Breast epithelium (tissue), 4 donors: Measurements from ENCODE around the gene MEF2C. TPM values are rescaled to one million over a fixed set of nuclear protein-coding genes. Genes with fewer than 3 reads are reported as not detected.

Experiments
- DNase-seq, 2 donors: peaks; one replicate each; pipeline ENCODE4 v3.0.0-alpha.2; 2019; ENCODE audit warnings: low spot score in 2 of 2
- H3K27ac ChIP-seq, 2 donors: fragments of 200-600 bp; sonication (generic) in 1 of 2; one replicate each; pipeline ENCODE4 v1.5.1; 2016 to 2019; ENCODE audit warnings: mild to moderate bottlenecking in 1 of 2
- H3K27me3 ChIP-seq, 2 donors: fragments of 200-600 bp; sonication (generic) in 1 of 2; one replicate each; pipeline versions ENCODE4 v1.5.1 to v1.6.0; 2017 to 2019; ENCODE audit warnings: control low read depth in 1 of 2, mild to moderate bottlenecking in 1 of 2
- H3K36me3 ChIP-seq: fragments of 200-600 bp; one replicate; pipeline ENCODE4 v1.5.1; 2019
- H3K4me1 ChIP-seq, 2 donors: fragments of 200-600 bp; sonication (generic); one replicate each; pipeline ENCODE4 v1.5.1; 2016 to 2019; ENCODE audit warnings: control low read depth in 1 of 2
- H3K4me3 ChIP-seq, 3 donors: fragments of 200-600 bp; sonication (generic); 1 replicate in 2 of 3; 2 replicates in 1 of 3; pipeline ENCODE4 v1.5.1; 2016 to 2019; ENCODE audit warnings: mild to moderate bottlenecking in 3 of 3, moderate library complexity in 2 of 3
- H3K9me3 ChIP-seq, 2 donors: fragments of 200-600 bp; sonication (generic) in 1 of 2; one replicate each; pipeline ENCODE4 v1.5.1; 2016 to 2019; ENCODE audit warnings: control low read depth in 1 of 2
- POLR2A ChIP-seq: fragments of 450-650 bp; IDR thresholded peaks from one replicate; pipeline ENCODE4 v1.6.1; 2016; ENCODE audit warnings: antibody characterized with exemption, mild to moderate bottlenecking, moderate library complexity
- POLR2AphosphoS5 ChIP-seq, 3 donors: sonication (generic); formaldehyde crosslinking; IDR thresholded peaks; one replicate each; pipeline ENCODE4 v1.6.1; 2017; ENCODE audit warnings: antibody characterized with exemption in 3 of 3
- intact Hi-C: fragments of 100-400 bp; cut with DNase I; formaldehyde crosslinking; loops from one replicate; pipeline ENCODE4 v1.15.1; 2023; ENCODE audit warnings: low total_unique reads
- total RNA-seq, 3 donors: library from RNA; depleted of rRNA; stranded (reverse); fragments of >200 nt; gene quantifications; one replicate each; pipeline ENCODE4 v1.1.0, GENCODE V29; 2016
- TF ChIP-seq, protein P1 (sequence below), 3 donors: fragments of 450-650 bp; IDR thresholded peaks; one replicate each; pipeline ENCODE4 v1.5.1; 2016 to 2017; ENCODE audit warnings: antibody characterized with exemption in 3 of 3, mild to moderate bottlenecking in 3 of 3, moderate library complexity in 3 of 3

MEF2C gene
- total RNA-seq, 3 donors from 2014 or later: 27.4 to 41.8 (median 32.1) TPM

DNA sequence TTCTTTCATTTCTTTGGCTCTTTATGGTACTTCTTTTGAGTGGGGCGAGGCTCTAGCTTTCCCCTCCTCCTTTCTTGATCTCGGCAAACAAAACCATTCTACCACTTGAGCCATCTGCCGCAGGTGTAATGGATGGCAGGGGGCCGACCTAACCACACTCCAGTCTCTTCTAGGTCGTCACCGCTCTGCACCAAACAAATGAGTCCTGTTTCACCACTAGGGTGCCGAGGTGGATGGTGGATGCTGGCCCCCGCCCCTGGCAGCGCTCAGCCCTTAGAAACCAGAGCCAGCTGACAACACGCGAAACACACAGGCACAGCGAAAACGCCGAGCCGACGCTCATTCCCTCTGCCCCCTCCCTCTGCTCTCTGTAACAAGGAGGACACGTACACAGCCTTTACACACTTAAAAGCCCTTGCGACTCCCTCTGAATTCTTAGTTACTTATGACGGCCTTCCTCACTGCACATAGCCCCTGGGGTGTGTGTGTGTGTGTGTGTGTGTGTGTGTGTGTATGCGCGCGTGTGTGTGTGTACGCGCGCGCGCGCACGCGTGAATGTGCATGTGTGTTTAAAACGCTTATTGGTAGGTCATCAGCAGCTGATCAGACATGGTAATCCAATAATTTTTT, 199.4 kb downstream of the MEF2C start:
- Histone ChIP-seq H3K9me3 (no peaks in the 10 kb centered on the region), H3K27me3 (peaks cover 5 to 98% of the 10 kb centered on the region in 2 donors), H3K27ac (no peak overlapping the region), H3K4me1 (peaks cover 0 to 5% of the 10 kb centered on the region in 2 donors), H3K4me3 (no peak overlapping the region), H3K36me3 (no peaks in the 10 kb centered on the region)
- TF ChIP-seq POLR2A (no peak), POLR2AphosphoS5 (IDR thresholded peaks at IDR 0.05) (no peak)
- TF ChIP-seq, protein P1, sequence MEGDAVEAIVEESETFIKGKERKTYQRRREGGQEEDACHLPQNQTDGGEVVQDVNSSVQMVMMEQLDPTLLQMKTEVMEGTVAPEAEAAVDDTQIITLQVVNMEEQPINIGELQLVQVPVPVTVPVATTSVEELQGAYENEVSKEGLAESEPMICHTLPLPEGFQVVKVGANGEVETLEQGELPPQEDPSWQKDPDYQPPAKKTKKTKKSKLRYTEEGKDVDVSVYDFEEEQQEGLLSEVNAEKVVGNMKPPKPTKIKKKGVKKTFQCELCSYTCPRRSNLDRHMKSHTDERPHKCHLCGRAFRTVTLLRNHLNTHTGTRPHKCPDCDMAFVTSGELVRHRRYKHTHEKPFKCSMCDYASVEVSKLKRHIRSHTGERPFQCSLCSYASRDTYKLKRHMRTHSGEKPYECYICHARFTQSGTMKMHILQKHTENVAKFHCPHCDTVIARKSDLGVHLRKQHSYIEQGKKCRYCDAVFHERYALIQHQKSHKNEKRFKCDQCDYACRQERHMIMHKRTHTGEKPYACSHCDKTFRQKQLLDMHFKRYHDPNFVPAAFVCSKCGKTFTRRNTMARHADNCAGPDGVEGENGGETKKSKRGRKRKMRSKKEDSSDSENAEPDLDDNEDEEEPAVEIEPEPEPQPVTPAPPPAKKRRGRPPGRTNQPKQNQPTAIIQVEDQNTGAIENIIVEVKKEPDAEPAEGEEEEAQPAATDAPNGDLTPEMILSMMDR (IDR thresholded peaks at IDR 0.05): no peak
- intact Hi-C loops: no loop called here
- no peak for DNase-seq

DNA sequence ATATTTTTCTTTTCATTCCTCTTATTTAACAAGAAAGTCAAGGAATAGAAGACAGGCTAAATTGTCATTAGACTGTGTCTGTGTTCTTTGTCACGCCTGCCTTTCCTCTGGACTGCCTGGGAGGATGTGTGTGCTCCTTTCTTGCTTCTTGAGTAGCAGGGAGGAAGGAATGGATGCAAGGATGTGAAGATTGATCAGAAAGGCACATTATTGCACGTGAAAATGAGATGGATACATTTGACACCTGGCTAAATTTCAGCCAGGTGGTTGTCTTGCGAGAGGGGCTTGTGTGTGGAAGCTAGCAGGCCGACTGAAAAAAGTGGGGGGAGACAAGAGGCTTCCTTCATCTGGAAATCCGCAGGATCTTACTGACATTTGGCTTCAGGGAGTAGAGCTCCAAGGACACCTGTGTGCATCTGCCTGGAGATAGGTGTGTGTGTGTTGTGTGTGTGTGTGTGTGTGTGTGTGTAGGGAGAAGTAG, 200.1 kb downstream of the MEF2C start:
- no peak for TF ChIP-seq POLR2A
- TF ChIP-seq, protein P1 (IDR thresholded peaks at IDR 0.05): no peak
- no peak for TF ChIP-seq POLR2AphosphoS5 (IDR thresholded peaks at IDR 0.05)
- DNase-seq: no peak
- peaks cover 12 to 98% of the 10 kb centered on the region in 2 donors for H3K27me3 ChIP-seq
- intact Hi-C loops: no loop called here
- no peaks in the 10 kb centered on the region for H3K36me3 ChIP-seq
- H3K4me1 ChIP-seq: peaks cover 0 to 5% of the 10 kb centered on the region in 2 donors
- H3K27ac ChIP-seq: no peak overlapping the region
- H3K4me3 ChIP-seq: no peak overlapping the region
- H3K9me3 ChIP-seq: no peaks in the 10 kb centered on the region

DNA sequence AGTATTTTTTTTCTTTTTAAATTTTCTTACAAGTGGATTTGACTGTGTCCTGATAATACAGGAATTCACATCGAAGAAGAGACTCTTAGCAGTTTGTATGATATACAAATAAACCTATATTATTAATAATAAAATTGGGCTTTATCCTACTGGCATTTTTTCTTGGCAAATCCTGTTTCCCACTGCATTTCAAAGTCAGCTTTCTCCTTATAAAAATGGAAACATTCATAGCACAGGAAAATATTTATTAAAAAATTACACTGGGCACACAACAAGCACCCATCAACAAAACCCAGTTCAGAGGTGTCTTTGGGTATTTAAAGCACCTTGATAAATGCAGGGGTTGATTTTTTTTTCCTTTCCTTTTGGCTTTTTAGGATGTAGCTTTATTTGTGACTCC, 200.9 kb downstream of the MEF2C start:
- intact Hi-C loops: no loop called here
- Histone ChIP-seq H3K9me3 (no peaks in the 10 kb centered on the region), H3K4me3 (no peak overlapping the region), H3K36me3 (no peaks in the 10 kb centered on the region), H3K27ac (no peak overlapping the region), H3K4me1 (peaks cover 0 to 5% of the 10 kb centered on the region in 2 donors), H3K27me3 (peaks cover 13 to 98% of the 10 kb centered on the region in 2 donors)
- TF ChIP-seq, protein P1 (IDR thresholded peaks at IDR 0.05): no peak
- TF ChIP-seq POLR2A (no peak), POLR2AphosphoS5 (IDR thresholded peaks at IDR 0.05) (no peak)
- DNase-seq: no peak

DNA sequence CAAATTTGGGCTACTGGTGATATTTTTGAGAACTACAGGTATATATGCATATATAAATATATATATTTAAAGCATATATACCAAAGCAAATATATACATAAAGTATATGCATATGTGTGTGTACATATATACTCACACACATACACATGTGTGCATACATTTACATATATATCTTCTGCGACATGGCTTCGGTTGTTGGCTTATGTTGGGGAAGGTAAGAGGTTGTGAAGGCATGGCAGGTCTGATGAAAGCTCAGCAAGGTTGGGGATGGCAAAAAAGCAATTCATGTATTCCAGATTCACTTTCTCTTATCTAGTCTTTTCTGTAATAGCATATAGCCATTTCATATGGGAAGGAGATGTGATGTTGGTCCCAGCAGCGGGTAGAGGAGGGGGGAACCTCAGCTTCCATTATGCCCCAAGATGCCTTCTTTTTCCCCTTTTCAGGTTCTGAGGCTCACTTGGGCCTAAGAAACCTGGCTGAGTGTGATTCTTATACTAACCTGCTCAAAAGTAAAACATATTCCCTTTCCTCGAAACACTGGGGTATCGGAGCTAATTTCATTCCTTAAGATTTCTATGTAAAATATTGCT, 201.7 kb downstream of the MEF2C start:
- no peak overlapping the region for H3K27ac ChIP-seq
- TF ChIP-seq, protein P1 (IDR thresholded peaks at IDR 0.05): no peak
- no peak for TF ChIP-seq POLR2AphosphoS5 (IDR thresholded peaks at IDR 0.05)
- TF ChIP-seq POLR2A: no peak
- H3K36me3 ChIP-seq: no peaks in the 10 kb centered on the region
- H3K27me3 ChIP-seq: peaks cover 13 to 98% of the 10 kb centered on the region in 2 donors
- no peak overlapping the region for H3K4me3 ChIP-seq
- no peak for DNase-seq
- no peaks in the 10 kb centered on the region for H3K9me3 ChIP-seq
- H3K4me1 ChIP-seq: peaks cover 0 to 5% of the 10 kb centered on the region in 2 donors
- intact Hi-C loops: no loop called here
